GM12878 (cell line): Measurements from ENCODE around the gene PSMF1. TPM values are rescaled to one million over a fixed set of nuclear protein-coding genes. Genes with fewer than 3 reads are reported as not detected.

Experiments used
- ATAC-seq: fragments of 200-7000 bp; cut with Tn5 transposase; 3 replicates; pipeline ENCODE4 v1.9.1; 2020; ENCODE audit warnings: mild to moderate bottlenecking, moderate library complexity
- BruUV-seq: library from RNA; stranded (reverse); fragments of 400-500 nt; replicated peaks from 2 replicates; lab custom pipeline; 2021; lab: Mats Ljungman, UMichigan
- CTCF ChIA-PET: fragments of 300-600 bp; sonication (Branson Sonifier 250); formaldehyde crosslinking; extraction: SDS; loops from one replicate; lab custom pipeline; 2021; ENCODE audit warnings: inconsistent platforms; lab: Yijun Ruan, JAX
- POLR2A ChIA-PET: fragments of 350-600 bp; formaldehyde crosslinking; extraction: SDS; loops from one replicate; lab custom pipeline; 2021; ENCODE audit warnings: inconsistent platforms; lab: Charles Lee
- RAD21 ChIA-PET: fragments of 300-600 bp; sonication (Branson Sonifier 250); formaldehyde crosslinking; loops from one replicate; lab custom pipeline; 2023; ENCODE audit warnings: antibody characterized with exemption; ENCODE audit not compliant: unreplicated experiment; lab: Charles Lee
- SMC1A ChIA-PET: fragments of 300-600 bp; sonication (Branson Sonifier 250); formaldehyde crosslinking; loops from one replicate; lab custom pipeline; 2023; ENCODE audit not compliant: unreplicated experiment, uncharacterized antibody; lab: Charles Lee
- DNase-seq: peaks from one replicate; pipeline ENCODE4 v3.0.0-alpha.2; 2011; ENCODE audit warnings: low read depth, low spot score
- FAIRE-seq: peaks from 3 replicates; lab custom pipeline; 2011; peaks lifted over from hg19 to GRCh38; lab: Jason Lieb, UNC
- H2AFZ ChIP-seq: 2 replicates; pipeline ENCODE4 v1.6.0; 2011; ENCODE audit warnings: low read depth, low read length, control low read depth; ENCODE audit not compliant: control insufficient read depth
- H3K27ac ChIP-seq: 2 replicates; pipeline ENCODE4 v1.5.1; 2011; ENCODE audit warnings: control low read depth; ENCODE audit not compliant: control insufficient read depth, insufficient read depth
- H3K27me3 ChIP-seq, 2 experiments: replicated peaks in 1 of 2; 2 replicates each; pipeline versions ENCODE4 v1.6.0 to v1.6.1; 2011; ENCODE audit warnings: low read length in 1 of 2; ENCODE audit not compliant: control insufficient read depth in 2 of 2, insufficient read depth in 2 of 2
- H3K36me3 ChIP-seq, 2 experiments: 2 replicates each; pipeline ENCODE4 v1.5.1; 2011; ENCODE audit warnings: low read length in 1 of 2; ENCODE audit not compliant: control insufficient read depth in 2 of 2, insufficient read depth in 2 of 2
- H3K4me1 ChIP-seq: 2 replicates; pipeline ENCODE4 v1.6.1; 2011; ENCODE audit warnings: mild to moderate bottlenecking, low read length, moderate library complexity, mixed read lengths; ENCODE audit not compliant: control insufficient read depth, insufficient read depth
- H3K4me2 ChIP-seq: 2 replicates; pipeline ENCODE4 v1.6.0; 2011; ENCODE audit warnings: control low read depth; ENCODE audit not compliant: control insufficient read depth, insufficient read depth
- H3K4me3 ChIP-seq: fragments of 200-600 bp; sonication (generic); 2 replicates; pipeline ENCODE4 v1.5.1; 2016
- H3K79me2 ChIP-seq: 2 replicates; pipeline ENCODE4 v1.6.0; 2011; ENCODE audit warnings: low read length; ENCODE audit not compliant: control insufficient read depth, insufficient read depth
- H3K9ac ChIP-seq: 2 replicates; pipeline ENCODE4 v1.8.0; 2011; ENCODE audit warnings: low read length, control low read depth, mixed read lengths; ENCODE audit not compliant: control insufficient read depth, insufficient read depth
- H3K9me3 ChIP-seq: replicated peaks from 3 replicates; pipeline ENCODE4 v1.5.1; 2011; ENCODE audit warnings: mild to moderate bottlenecking, low read length; ENCODE audit not compliant: control insufficient read depth, insufficient read depth
- H4K20me1 ChIP-seq: 2 replicates; pipeline ENCODE4 v1.6.0; 2011; ENCODE audit not compliant: control insufficient read depth, insufficient read depth
- BCLAF1 ChIP-seq: fragments of 450-650 bp; IDR thresholded peaks from 2 replicates; pipeline ENCODE4 v1.6.1; 2017; ENCODE audit warnings: antibody characterized with exemption, mild to moderate bottlenecking, moderate library complexity
- BRCA1 ChIP-seq: IDR thresholded peaks from 2 replicates; pipeline ENCODE4 v1.6.1; 2011; ENCODE audit warnings: low read depth, low read length, improper control_type of control experiment
- CHD2 ChIP-seq: IDR thresholded peaks from 2 replicates; pipeline ENCODE4 v1.6.1; 2011; ENCODE audit warnings: low read depth, low read length, improper control_type of control experiment, borderline replicate concordance
- CREB1 ChIP-seq: IDR thresholded peaks from 2 replicates; pipeline ENCODE4 v1.6.1; 2012; ENCODE audit warnings: low read depth, mild to moderate bottlenecking, inconsistent platforms
- CREM ChIP-seq: IDR thresholded peaks from 2 replicates; pipeline ENCODE4 v1.6.1; 2014; ENCODE audit warnings: antibody characterized with exemption, low read depth
- DPF2 ChIP-seq: fragments of 450-650 bp; IDR thresholded peaks from 2 replicates; pipeline ENCODE4 v1.6.1; 2017; ENCODE audit warnings: mild to moderate bottlenecking
- GABPA ChIP-seq: IDR thresholded peaks from 2 replicates; pipeline ENCODE4 v1.6.1; 2014; ENCODE audit warnings: antibody characterized with exemption, low read depth, mild to moderate bottlenecking, inconsistent platforms
- HDAC6 ChIP-seq: fragments of 200-600 bp; sonication (generic); IDR thresholded peaks from one replicate; pipeline ENCODE4 v1.8.0; 2017; ENCODE audit warnings: antibody characterized with exemption; ENCODE audit not compliant: unreplicated experiment
- IKZF2 ChIP-seq, 2 experiments: fragments of 450-650 bp; IDR thresholded peaks; 2 replicates each; pipeline ENCODE4 v1.6.1; 2017; ENCODE audit warnings: mild to moderate bottlenecking in 2 of 2, moderate library complexity in 2 of 2
- KLF5 ChIP-seq: fragments of 450-650 bp; IDR thresholded peaks from 2 replicates; pipeline ENCODE4 v1.6.1; 2014; ENCODE audit warnings: mild to moderate bottlenecking; ENCODE audit not compliant: partially characterized antibody
- PAX5 ChIP-seq: IDR thresholded peaks from 2 replicates; pipeline ENCODE4 v1.6.1; 2011; ENCODE audit warnings: low read depth, low read length, borderline replicate concordance
- POLR2AphosphoS2 ChIP-seq: IDR thresholded peaks from 2 replicates; pipeline ENCODE4 v1.6.1; 2011; ENCODE audit warnings: low read depth, mild to moderate bottlenecking, low read length, improper control_type of control experiment, moderate library complexity
- SMAD1 ChIP-seq: fragments of 450-650 bp; IDR thresholded peaks from 2 replicates; pipeline ENCODE4 v1.6.1; 2018; ENCODE audit warnings: mild to moderate bottlenecking, low read depth; ENCODE audit not compliant: partially characterized antibody
- SREBF1 ChIP-seq: IDR thresholded peaks from 2 replicates; pipeline ENCODE4 v1.6.1; 2012; ENCODE audit warnings: mild to moderate bottlenecking, low read length
- SREBF2 ChIP-seq: IDR thresholded peaks from 2 replicates; pipeline ENCODE4 v1.6.1; 2012; ENCODE audit warnings: mild to moderate bottlenecking, low read length
- SRF ChIP-seq, 2 experiments: IDR thresholded peaks; 2 replicates each; pipeline ENCODE4 v1.6.1; 2011; ENCODE audit warnings: low read depth in 2 of 2, low read length in 2 of 2, mild to moderate bottlenecking in 1 of 2, moderate library complexity in 1 of 2
- SUPT20H ChIP-seq: IDR thresholded peaks from 2 replicates; pipeline ENCODE4 v1.6.1; 2011; ENCODE audit warnings: low read depth, mild to moderate bottlenecking, low read length, moderate library complexity, borderline replicate concordance; ENCODE audit not compliant: control insufficient read depth
- TCF7 ChIP-seq: IDR thresholded peaks from 2 replicates; pipeline ENCODE4 v1.6.1; 2014; ENCODE audit warnings: antibody characterized with exemption, borderline replicate concordance
- ZNF217 ChIP-seq: fragments of 450-650 bp; IDR thresholded peaks from 2 replicates; pipeline ENCODE4 v1.6.1; 2017; ENCODE audit warnings: antibody characterized with exemption, mild to moderate bottlenecking
- WGBS: methylation state at CpG from one replicate; pipeline ENCODE4 v1.1.6; 2016; ENCODE audit warnings: low lambda C conversion rate; ENCODE audit not compliant: insufficient replicate concordance, insufficient coverage; ENCODE audit errors: missing lambda C conversion rate; 5-methylcytosine and 5-hydroxymethylcytosine counted together
- in situ Hi-C: fragments of 300-500 bp; cut with MboI; formaldehyde crosslinking; loops from 9 replicates; pipeline ENCODE4 v1.14.3; 2018; ENCODE audit warnings: mixed read lengths
- intact Hi-C: fragments of 100-400 bp; cut with micrococcal nuclease; formaldehyde crosslinking; loops from one replicate; pipeline ENCODE4 v1.14.2; 2022; ENCODE audit not compliant: unreplicated experiment
- polyA plus RNA-seq, 11 experiments: library from polyadenylated mRNA; depleted of rRNA in 4 of 11; unstranded in 6 of 11; stranded (reverse) in 5 of 11; fragments of >200 nt; fragmentation: Nextera tagmentation in 4 of 11; fragmentation: Illumina TruSeq in 1 of 11; extraction: Ambion mirVana in 4 of 11; extraction: Trizol in 1 of 11; gene quantifications; 1 replicate in 1 of 11; 2 replicates in 10 of 11; pipeline versions ENCODE4 v1.2.1 to v1.2.3, GENCODE V29; 2011 to 2016; ENCODE audit warnings: inconsistent platforms in 2 of 11, missing spikeins in 2 of 11, low read depth in 1 of 11
- total RNA-seq, 4 experiments: library from RNA; depleted of rRNA in 3 of 4; stranded (reverse); fragments of >200 nt in 3 of 4; fragmentation: Illumina TruSeq in 1 of 4; extraction: Trizol in 1 of 4; gene quantifications; 2 replicates each; pipeline versions ENCODE4 v1.2.1 to v1.2.3, GENCODE V29; 2013 to 2021

PSMF1 gene
- total and polyA plus RNA-seq, 10 of the 15 experiments (the other 5 are each of a cell fraction or from before 2014, with no cell fraction given), result 14.2 to 173 (median 40.6) TPM

- ChIA-PET CTCF (interaction anchor here (0.6 to 0.7 kb wide), 2 partner anchors 14 to 257 kb away, joined by 3 read pairs; no protein-coding TSS in a partner anchor), SMC1A (no interaction called here), POLR2A (no interaction called here), RAD21 (no interaction called here)
- Histone ChIP-seq H2AFZ (no peak overlapping the region), H3K4me1 (peaks cover 2% of the 10 kb centered on the region; the same call in 1 of the 2 replicates), H3K36me3 (no peaks in the 10 kb centered on the region), H3K9ac (no peak overlapping the region), H3K4me2 (no peak overlapping the region), H3K79me2 (no peaks in the 10 kb centered on the region), H4K20me1 (no peaks in the 10 kb centered on the region), H3K27ac (no peak overlapping the region), H3K4me3 (no peak overlapping the region), H3K27me3 (peaks cover 0 to 4% of the 10 kb centered on the region in 2 experiments; a peak in 1 of 4 replicates), H3K9me3 (no peaks in the 10 kb centered on the region)
- in situ Hi-C loops (loop anchor here (5.0 kb wide), 1 partner anchor 398 kb away; no protein-coding TSS in a partner anchor), intact Hi-C loops (no loop called here)
- FAIRE-seq (no peak), ATAC-seq (no peak), DNase-seq (no peak)
- no TSS peak for BruUV-seq
- TF ChIP-seq CREM (no peak), IKZF2 (IDR thresholded peaks at IDR 0.05) (no peak), BCLAF1 (no peak), KLF5 (no peak), BRCA1 (no peak), SREBF1 (no peak), GABPA (no peak), DPF2 (no peak), SREBF2 (no peak), HDAC6 (no peak), PAX5 (no peak), ZNF217 (no peak), POLR2AphosphoS2 (no peak), TCF7 (no peak), SUPT20H (no peak), SRF (IDR thresholded peaks at IDR 0.05; ENCODE audit: low read depth in 2 of 2, low read length in 2 of 2) (no peak), CREB1 (no peak), CHD2 (no peak), SMAD1 (no peak)
- WGBS, result 47% methylated on average over 4 of the region's 4 CpGs
Observed at GRCh38 chr20:1214838-1215261, 96.4 kb downstream of the PSMF1 start.
